KOPT-K1 (cell line): ENCODE results near the gene SLC5A3.

ENCODE experiments used
- H3K27ac ChIP-seq: fragments of 200-600 bp; sonication (generic); 2 replicates; pipeline ENCODE4 v1.5.1; 2016; ENCODE audit warnings: antibody characterized with exemption, mild to moderate bottlenecking, low read depth, low read length; ENCODE audit not compliant: poor library complexity, severe bottlenecking
- H3K36me3 ChIP-seq: fragments of 200-600 bp; sonication (generic); 2 replicates; pipeline ENCODE4 v1.5.1; 2017; ENCODE audit warnings: antibody characterized with exemption, mild to moderate bottlenecking, low read length, moderate library complexity; ENCODE audit not compliant: insufficient read depth
- H3K9me3 ChIP-seq: fragments of 200-600 bp; sonication (generic); 2 replicates; pipeline ENCODE4 v1.5.1; 2017; ENCODE audit warnings: antibody characterized with exemption, low read length, mild to moderate bottlenecking; ENCODE audit not compliant: insufficient read depth, poor library complexity, severe bottlenecking

The SLC5A3 gene

GRCh38 chr21:34107606-34108005 lies 34.2 kb downstream of the SLC5A3 start:
- Histone ChIP-seq H3K9me3 (no peaks in the 10 kb centered on the region), H3K27ac (no peak overlapping the region), H3K36me3 (peaks cover 54% of the 10 kb centered on the region)

GRCh38 chr21:34109075-34109474 lies 35.7 kb downstream of the SLC5A3 start:
- no peaks in the 10 kb centered on the region for H3K9me3 ChIP-seq
- peaks cover 44% of the 10 kb centered on the region for H3K36me3 ChIP-seq
- H3K27ac ChIP-seq = no peak overlapping the region

- peaks cover 37% of the 10 kb centered on the region for H3K36me3 ChIP-seq
- H3K27ac ChIP-seq = no peak overlapping the region
- H3K9me3 ChIP-seq = no peaks in the 10 kb centered on the region
These were observed 37.3 kb downstream of the SLC5A3 start for GRCh38 chr21:34110594-34111202.

GRCh38 chr21:34112316-34113033 lies 39.1 kb downstream of the SLC5A3 start:
- H3K36me3 ChIP-seq = peaks cover 46% of the 10 kb centered on the region
- H3K27ac ChIP-seq = no peak overlapping the region
- H3K9me3 ChIP-seq = no peaks in the 10 kb centered on the region

- Histone ChIP-seq H3K27ac (no peak overlapping the region), H3K9me3 (no peaks in the 10 kb centered on the region)
These were observed 40.5 kb downstream of the SLC5A3 start for GRCh38 chr21:34113842-34114241.

GRCh38 chr21:34115160-34115559 lies 41.8 kb downstream of the SLC5A3 start:
- Histone ChIP-seq H3K9me3 (no peaks in the 10 kb centered on the region), H3K27ac (no peak overlapping the region), H3K36me3 (peaks cover 24% of the 10 kb centered on the region; the same call in 1 of the 2 replicates)

More at GRCh38 chr21:34113842-34114241, 40.5 kb downstream of the SLC5A3 start:
- H3K36me3 ChIP-seq = peaks cover 32% of the 10 kb centered on the region

- Histone ChIP-seq H3K36me3 (peaks cover 18% of the 10 kb centered on the region; the same call in 1 of the 2 replicates), H3K27ac (no peak overlapping the region)
These were observed 43.2 kb downstream of the SLC5A3 start for GRCh38 chr21:34116569-34116968.

GRCh38 chr21:34120867-34121266 lies 47.5 kb downstream of the SLC5A3 start:
- no peaks in the 10 kb centered on the region for H3K9me3 ChIP-seq
- H3K36me3 ChIP-seq = peaks cover 29% of the 10 kb centered on the region
- H3K27ac ChIP-seq = no peak overlapping the region

More at GRCh38 chr21:34116569-34116968, 43.2 kb downstream of the SLC5A3 start:
- no peaks in the 10 kb centered on the region for H3K9me3 ChIP-seq

- no peak overlapping the region for H3K27ac ChIP-seq
- peaks cover 31% of the 10 kb centered on the region for H3K36me3 ChIP-seq
- H3K9me3 ChIP-seq = no peaks in the 10 kb centered on the region
These were observed 48.7 kb downstream of the SLC5A3 start for GRCh38 chr21:34122047-34122446.
